Measurements from ENCODE around the gene AIFM3. TPM values are rescaled to one million over a fixed set of nuclear protein-coding genes. Genes with fewer than 3 reads are reported as not detected.
A peak's percentile ranks its signal among the peaks of the same experiment; 100 is the strongest.

The AIFM3 gene
- total and polyA plus RNA-seq, 2 of the 13 experiments (the other 11 are each of a cell fraction or from before 2014, with no cell fraction given) = 9.0 to 15.3 TPM

- TF ChIP-seq ZNF691 (CRISPR knock-in tag; IDR thresholded peaks at IDR 0.05; ENCODE audit: borderline replicate concordance, low read depth) = no peak; the same call in 1 of the 2 replicates
- no peak for TF ChIP-seq ZNF350 (CRISPR knock-in tag; IDR thresholded peaks at IDR 0.05; ENCODE audit: borderline replicate concordance, low read depth)
- peak; percentile 56 for TF ChIP-seq SOX5 (CRISPR knock-in tag; IDR thresholded peaks at IDR 0.05; ENCODE audit: borderline replicate concordance)
- no peak for TF ChIP-seq DPF2 (CRISPR knock-in tag; IDR thresholded peaks at IDR 0.05; ENCODE audit: borderline replicate concordance, low read depth)
- no peak for TF ChIP-seq ZKSCAN1 (IDR thresholded peaks at IDR 0.05; ENCODE audit: low read length)
- TF ChIP-seq DR1 (CRISPR knock-in tag; IDR thresholded peaks at IDR 0.05) = no peak
- TF ChIP-seq ZNF720 (CRISPR knock-in tag; IDR thresholded peaks at IDR 0.05) = no peak
- TF ChIP-seq SOX13 (IDR thresholded peaks at IDR 0.05) = no peak
- TF ChIP-seq SOX13 (CRISPR knock-in tag; conservative IDR thresholded peaks at IDR 0.05 in 1 of 2, IDR thresholded peaks at IDR 0.05 in 1 of 2) = peak in 1 of 2 experiments; percentile 47; a peak in 1 of 4 replicates
- peak; percentile 71; the same call in 1 of the 2 replicates for TF ChIP-seq ISX (CRISPR knock-in tag; conservative IDR thresholded peaks at IDR 0.05)
- TF ChIP-seq NCOR1 (IDR thresholded peaks at IDR 0.05; ENCODE audit: borderline replicate concordance, low read length) = no peak
- no peak for TF ChIP-seq THAP7 (CRISPR knock-in tag; IDR thresholded peaks at IDR 0.05)
- TF ChIP-seq HMG20B (CRISPR knock-in tag; conservative IDR thresholded peaks at IDR 0.05) = peak; percentile 75; the same call in 1 of the 2 replicates
- TF ChIP-seq MLX (CRISPR knock-in tag; IDR thresholded peaks at IDR 0.05) = 0 out of 2 replicates have a peak, but pooled peaks have one; percentile 39
- no peak for TF ChIP-seq BCLAF1 (IDR thresholded peaks at IDR 0.05)
- TF ChIP-seq KAT2B (IDR thresholded peaks at IDR 0.05; ENCODE audit: borderline replicate concordance, low read depth, low read length) = no peak
- TF ChIP-seq AGO2 (optimal IDR thresholded peaks at IDR 0.05; ENCODE audit: low read depth, low read length) = no peak
- TF ChIP-seq CBX2 (IDR thresholded peaks at IDR 0.05; ENCODE audit: low read depth, low read length) = no peak
- no peak for TF ChIP-seq CBX2 (CRISPR knock-in tag; IDR thresholded peaks at IDR 0.05; ENCODE audit: low read depth)
- TF ChIP-seq ZNF430 (CRISPR knock-in tag; IDR thresholded peaks at IDR 0.05) = peak; percentile 83; the same call in 1 of the 2 replicates
- no peak for TF ChIP-seq HOXA7 (CRISPR knock-in tag; IDR thresholded peaks at IDR 0.05)
- TF ChIP-seq ZFP36 (IDR thresholded peaks at IDR 0.05; ENCODE audit: borderline replicate concordance, low read depth, low read length, partially characterized antibody) = no peak
- TF ChIP-seq DNMT1 (CRISPR knock-in tag; IDR thresholded peaks at IDR 0.05) = no peak
- no peak for TF ChIP-seq FLYWCH1 (CRISPR knock-in tag; IDR thresholded peaks at IDR 0.05)
- no peak for TF ChIP-seq NR2F1 (CRISPR knock-in tag; IDR thresholded peaks at IDR 0.05)
Measured at GRCh38 chr22:21009638-21010425, 42.8 kb downstream of the AIFM3 start (continued).
